Neural crest cell (in vitro differentiated cells): ENCODE data around the gene CDH16. TPM values are rescaled to one million over a fixed set of nuclear protein-coding genes. Genes with fewer than 3 reads are reported as not detected.

ENCODE experiments used
- DNase-seq: peaks from one replicate; pipeline ENCODE4 v3.0.0; 2021; ENCODE audit warnings: low read depth, mixed read lengths, low spot score
- H3K27ac Mint-ChIP-seq: one replicate; pipeline ENCODE4 v1.8.0; 2021; ENCODE audit warnings: mild to moderate bottlenecking, mixed read lengths; ENCODE audit not compliant: unreplicated experiment
- H3K27me3 Mint-ChIP-seq: 2 replicates; pipeline ENCODE4 v1.8.0; 2021; ENCODE audit warnings: low read depth, mild to moderate bottlenecking, mixed read lengths
- H3K36me3 Mint-ChIP-seq: 2 replicates; pipeline ENCODE4 v1.8.0; 2021; ENCODE audit warnings: low read depth, mild to moderate bottlenecking, mixed read lengths
- H3K4me1 Mint-ChIP-seq: 2 replicates; pipeline ENCODE4 v1.8.0; 2021; ENCODE audit warnings: mixed read lengths
- H3K4me3 Mint-ChIP-seq: one replicate; pipeline ENCODE4 v1.8.0; 2021; ENCODE audit warnings: mild to moderate bottlenecking, mixed read lengths
- H3K9me3 Mint-ChIP-seq: 2 replicates; pipeline ENCODE4 v1.8.0; 2021; ENCODE audit warnings: mixed read lengths
- total RNA-seq: library from RNA; stranded (reverse); gene quantifications from 2 replicates; pipeline ENCODE4 v1.2.1, GENCODE V29; 2021
- TF ChIP-seq, protein P1 (sequence below): fragments of 200-600 bp; sonication (generic); conservative IDR thresholded peaks from 2 replicates; pipeline ENCODE4 v1.5.0; 2021; ENCODE audit warnings: antibody characterized with exemption, mild to moderate bottlenecking

The CDH16 gene
- total RNA-seq, 1 donor from 2014 or later = not detected

DNA sequence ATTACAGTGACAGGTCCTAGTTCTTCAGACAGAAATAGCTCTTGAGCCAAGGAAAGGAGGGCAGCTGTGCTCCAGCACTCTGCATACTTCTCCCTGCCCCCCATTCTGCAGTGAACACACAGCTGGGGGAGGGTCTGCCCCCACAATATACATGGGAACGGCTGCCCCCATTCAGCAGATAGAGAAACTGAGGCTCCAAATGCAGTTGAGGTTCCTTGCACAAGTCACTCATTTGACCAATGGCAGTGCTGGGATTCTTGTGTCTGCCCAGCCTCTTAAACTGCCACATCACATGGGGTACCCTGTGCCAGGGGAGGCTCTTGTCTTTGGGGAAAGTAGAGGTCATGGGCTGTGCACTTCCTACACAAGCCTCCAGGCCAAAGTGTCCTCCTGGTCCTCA is 49.3 kb downstream of the CDH16 start:
- Mint-ChIP-seq H3K4me3 (no peak overlapping the region), H3K27me3 (peaks cover 3% of the 10 kb centered on the region), H3K9me3 (no peaks in the 10 kb centered on the region), H3K4me1 (peaks cover 19% of the 10 kb centered on the region), H3K36me3 (no peaks in the 10 kb centered on the region), H3K27ac (no peak overlapping the region)
- no peak for DNase-seq
- TF ChIP-seq, protein P1, sequence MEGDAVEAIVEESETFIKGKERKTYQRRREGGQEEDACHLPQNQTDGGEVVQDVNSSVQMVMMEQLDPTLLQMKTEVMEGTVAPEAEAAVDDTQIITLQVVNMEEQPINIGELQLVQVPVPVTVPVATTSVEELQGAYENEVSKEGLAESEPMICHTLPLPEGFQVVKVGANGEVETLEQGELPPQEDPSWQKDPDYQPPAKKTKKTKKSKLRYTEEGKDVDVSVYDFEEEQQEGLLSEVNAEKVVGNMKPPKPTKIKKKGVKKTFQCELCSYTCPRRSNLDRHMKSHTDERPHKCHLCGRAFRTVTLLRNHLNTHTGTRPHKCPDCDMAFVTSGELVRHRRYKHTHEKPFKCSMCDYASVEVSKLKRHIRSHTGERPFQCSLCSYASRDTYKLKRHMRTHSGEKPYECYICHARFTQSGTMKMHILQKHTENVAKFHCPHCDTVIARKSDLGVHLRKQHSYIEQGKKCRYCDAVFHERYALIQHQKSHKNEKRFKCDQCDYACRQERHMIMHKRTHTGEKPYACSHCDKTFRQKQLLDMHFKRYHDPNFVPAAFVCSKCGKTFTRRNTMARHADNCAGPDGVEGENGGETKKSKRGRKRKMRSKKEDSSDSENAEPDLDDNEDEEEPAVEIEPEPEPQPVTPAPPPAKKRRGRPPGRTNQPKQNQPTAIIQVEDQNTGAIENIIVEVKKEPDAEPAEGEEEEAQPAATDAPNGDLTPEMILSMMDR = no peak

DNA sequence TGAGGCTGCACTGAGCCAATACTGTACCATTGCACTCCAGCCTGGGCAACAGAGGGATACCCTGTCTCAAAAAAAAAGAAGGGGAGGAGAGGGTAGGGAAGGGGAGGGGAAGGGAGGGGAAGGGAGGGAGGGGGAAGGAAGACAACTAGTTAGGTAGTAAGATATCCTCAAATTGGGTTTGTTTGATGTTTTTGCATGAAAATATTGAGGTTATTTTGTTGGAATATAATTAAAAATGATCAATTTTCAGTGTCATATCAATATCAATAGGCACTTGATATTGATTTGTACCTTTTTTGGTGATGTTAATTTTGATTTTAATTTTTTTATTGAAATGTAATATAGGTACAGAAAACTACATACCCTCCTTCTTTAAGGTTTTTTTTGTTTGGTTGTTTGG is 55.0 kb downstream of the CDH16 start:
- TF ChIP-seq, protein P1 = no peak
- Mint-ChIP-seq H3K4me1 (peaks cover 8% of the 10 kb centered on the region), H3K36me3 (no peaks in the 10 kb centered on the region), H3K9me3 (no peaks in the 10 kb centered on the region), H3K4me3 (no peak overlapping the region), H3K27me3 (no peaks in the 10 kb centered on the region), H3K27ac (no peak overlapping the region)
- DNase-seq = no peak

DNA sequence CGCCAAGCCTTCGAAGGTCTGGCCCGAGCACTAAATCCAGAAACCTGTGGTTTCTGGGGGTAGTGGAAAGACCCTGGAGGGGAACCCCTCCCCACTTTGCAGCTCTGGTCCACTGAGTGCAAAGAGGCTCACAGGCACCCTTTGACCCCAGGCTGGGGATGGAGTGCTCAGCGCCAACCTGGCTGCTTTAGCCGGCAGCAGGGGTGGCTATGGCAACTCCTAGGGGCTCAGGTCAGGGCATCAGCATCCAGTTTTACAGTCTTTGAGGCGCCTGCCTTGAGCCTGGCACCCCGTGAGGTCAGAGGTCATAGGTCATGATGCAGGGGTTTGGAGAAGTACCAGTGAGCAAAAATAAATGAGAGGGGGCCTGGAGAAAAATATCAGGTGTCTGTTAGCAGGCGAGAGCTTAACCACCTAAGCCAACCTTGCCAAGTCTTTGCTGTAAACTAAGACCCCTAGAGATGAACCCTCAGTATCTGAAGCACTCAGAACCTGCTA is 56.6 kb downstream of the CDH16 start:
- Mint-ChIP-seq H3K4me3 (no peak overlapping the region), H3K36me3 (no peaks in the 10 kb centered on the region), H3K27me3 (no peaks in the 10 kb centered on the region), H3K9me3 (no peaks in the 10 kb centered on the region), H3K27ac (no peak overlapping the region), H3K4me1 (peaks cover 4% of the 10 kb centered on the region)
- TF ChIP-seq, protein P1 = no peak
- no peak for DNase-seq

DNA sequence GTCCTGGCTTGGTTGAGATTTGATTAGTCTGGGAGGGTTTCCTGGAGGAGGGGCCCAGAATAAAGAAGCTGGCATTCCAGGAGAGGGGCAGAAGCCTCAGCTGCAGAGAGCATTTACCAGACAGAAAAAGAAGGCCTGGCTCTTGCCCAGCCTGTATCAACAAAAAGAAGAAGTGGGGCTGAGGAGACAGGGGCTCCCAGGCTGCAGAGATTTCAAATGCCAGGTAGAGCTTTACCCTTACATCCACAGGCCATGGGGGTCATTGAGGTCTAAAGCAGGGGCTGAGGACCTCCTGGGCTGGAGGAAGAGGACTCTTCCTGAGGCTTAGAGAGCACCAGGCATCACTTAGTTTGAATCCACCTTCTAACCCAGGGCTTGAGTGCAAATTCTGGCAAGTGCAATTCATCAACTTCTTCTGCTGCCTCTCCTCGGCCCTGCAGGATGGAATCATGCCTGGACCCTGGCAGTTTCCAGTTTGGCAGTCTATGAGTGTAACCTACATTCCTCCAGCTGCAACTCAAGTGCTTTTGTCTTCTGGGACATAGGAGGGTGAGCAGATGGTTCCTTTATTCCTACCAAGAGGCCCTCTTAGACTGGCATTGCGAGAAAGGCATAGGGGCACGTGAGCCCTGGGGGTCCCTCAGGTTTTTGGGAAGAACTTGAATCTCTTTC is 59.2 kb downstream of the CDH16 start:
- Mint-ChIP-seq H3K4me3 (no peak overlapping the region), H3K36me3 (no peaks in the 10 kb centered on the region), H3K27me3 (no peaks in the 10 kb centered on the region), H3K27ac (no peak overlapping the region), H3K9me3 (no peaks in the 10 kb centered on the region), H3K4me1 (peaks cover 4% of the 10 kb centered on the region)
- TF ChIP-seq, protein P1 = no peak
- no peak for DNase-seq

DNA sequence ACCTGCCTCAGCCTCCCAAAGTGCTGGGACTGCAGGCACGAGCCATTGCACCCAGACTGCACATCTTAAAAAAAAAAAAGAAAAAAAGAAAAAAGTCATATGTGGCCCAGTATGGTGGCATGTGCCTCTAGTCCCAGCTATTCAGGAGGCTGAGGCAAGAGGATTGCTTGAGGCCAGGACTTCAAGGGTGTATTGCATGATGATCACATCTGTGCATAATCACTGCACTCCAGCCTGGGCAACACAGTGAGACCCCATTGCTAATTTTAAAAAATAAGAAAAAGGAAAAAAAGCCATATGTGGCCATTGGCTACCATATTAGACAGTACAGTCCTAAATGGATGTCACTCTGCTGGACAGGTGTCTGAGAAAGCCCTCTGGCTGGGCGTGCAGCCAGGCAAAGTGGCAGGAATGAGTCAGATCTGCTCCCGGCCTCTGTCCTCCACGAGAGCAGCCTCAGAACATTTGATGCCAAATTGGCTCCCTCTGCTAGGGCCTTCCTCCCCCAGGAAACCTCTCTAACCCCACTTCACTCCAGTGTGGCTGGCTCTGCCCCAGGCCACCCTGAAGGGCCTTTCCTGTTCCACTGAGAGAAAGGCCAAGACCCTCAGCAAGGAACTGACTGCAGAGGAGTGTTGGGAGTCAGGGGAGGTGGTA is 59.8 kb downstream of the CDH16 start:
- peaks cover 4% of the 10 kb centered on the region for H3K4me1 Mint-ChIP-seq
- H3K27me3 Mint-ChIP-seq = no peaks in the 10 kb centered on the region
- no peaks in the 10 kb centered on the region for H3K9me3 Mint-ChIP-seq
- H3K36me3 Mint-ChIP-seq = no peaks in the 10 kb centered on the region
- TF ChIP-seq, protein P1 = no peak
- H3K4me3 Mint-ChIP-seq = no peak overlapping the region
- no peak for DNase-seq
- H3K27ac Mint-ChIP-seq = no peak overlapping the region

Other genes starting within 250 kb of the CDH16 start
- gene CMTM4, start 222.1 kb downstream of the CDH16 start, total RNA-seq = 31.7 and 32.5 TPM in 2 replicates
- gene DYNC1LI2, start 167.3 kb downstream of the CDH16 start, total RNA-seq = 125 and 127 TPM in 2 replicates
- gene TERB1, start 117.3 kb downstream of the CDH16 start, total RNA-seq = 0.25 and 0.26 TPM in 2 replicates
- 156 TPM in 2 replicates for gene NAE1, start 87.9 kb downstream of the CDH16 start, total RNA-seq
- not detected in 2 replicates for gene CA7, start 74.5 kb downstream of the CDH16 start, total RNA-seq
- 18.0 and 22.7 TPM in 2 replicates for gene PDP2, start 38.4 kb downstream of the CDH16 start, total RNA-seq
- gene RRAD, start 6.7 kb upstream of the CDH16 start, total RNA-seq = 0.20 and 0.54 TPM in 2 replicates
- 73.8 and 77.5 TPM in 2 replicates for gene CIAO2B, start 15.5 kb upstream of the CDH16 start, total RNA-seq
- 50.1 and 52.5 TPM in 2 replicates for gene CES2, start 16.6 kb upstream of the CDH16 start, total RNA-seq
- gene CES3, start 42.4 kb upstream of the CDH16 start, total RNA-seq = 2.4 and 3.2 TPM in 2 replicates
- 1.8 TPM in 2 replicates for gene CES4A, start 69.7 kb upstream of the CDH16 start, total RNA-seq
- gene CBFB, start 110.3 kb upstream of the CDH16 start, total RNA-seq = 106 TPM in 2 replicates
- gene PHAF1, start 191.1 kb upstream of the CDH16 start, total RNA-seq = 24.9 and 25.5 TPM in 2 replicates
- 4.5 and 5.1 TPM in 2 replicates for gene B3GNT9, start 232.1 kb upstream of the CDH16 start, total RNA-seq
- gene TRADD, start 241.0 kb upstream of the CDH16 start, total RNA-seq = 0.68 and 0.70 TPM in 2 replicates
- 0.44 TPM in 1 of 2 replicates, not detected in the other for gene FBXL8, start 241.1 kb upstream of the CDH16 start, total RNA-seq
- gene HSF4, start 245.9 kb upstream of the CDH16 start, total RNA-seq = 1.3 TPM in 1 of 2 replicates, not detected in the other